SK-N-SH (cell line): ENCODE measurements around the gene ITGA2B. TPM values are rescaled to one million over a fixed set of nuclear protein-coding genes. Genes with fewer than 3 reads are reported as not detected.

Experiments
- CTCF ChIA-PET: fragments of 300-600, 350-600 bp; formaldehyde crosslinking; extraction: SDS; loops from one replicate; lab custom pipeline; 2021; lab: Yijun Ruan, JAX
- POLR2A ChIA-PET: fragments of 350-600 bp; sonication (Branson Sonifier 250); formaldehyde crosslinking; extraction: SDS; loops from one replicate; lab custom pipeline; 2020; ENCODE audit warnings: antibody characterized with exemption, inconsistent platforms; lab: Yijun Ruan, JAX
- DNase-seq: peaks from one replicate; pipeline ENCODE4 v3.0.0; 2012
- H2AFZ ChIP-seq: fragments of 200-600 bp; sonication (generic); 2 replicates; pipeline ENCODE4 v1.8.1; 2016; ENCODE audit warnings: antibody characterized with exemption, mild to moderate bottlenecking, low read depth
- H3F3A ChIP-seq: fragments of 200-600 bp; sonication (generic); replicated peaks from 2 replicates; pipeline ENCODE3; 2016; ENCODE audit warnings: antibody characterized with exemption, mild to moderate bottlenecking; ENCODE audit not compliant: insufficient read depth
- H3K27ac ChIP-seq, 2 experiments: fragments of 200-500 bp in 1 of 2; fragments of 200-600 bp in 1 of 2; sonication (Bioruptor generic) in 1 of 2; sonication (generic), shearing (Covaris generic) in 1 of 2; 2 replicates each; pipeline versions ENCODE4 v1.5.1 to v1.6.1; 2014 to 2016; ENCODE audit warnings: low read depth in 2 of 2, inconsistent platforms in 1 of 2, low read length in 1 of 2, mild to moderate bottlenecking in 1 of 2, mixed read lengths in 1 of 2
- H3K27me3 ChIP-seq: fragments of 200-600 bp; sonication (generic), shearing (Covaris generic); 2 replicates; pipeline ENCODE4 v1.6.1; 2016; ENCODE audit warnings: mixed run types; ENCODE audit not compliant: insufficient read depth
- H3K36me3 ChIP-seq, 2 experiments: fragments of 200-500 bp in 1 of 2; fragments of 200-600 bp in 1 of 2; sonication (Bioruptor generic) in 1 of 2; sonication (generic) in 1 of 2; replicated peaks in 1 of 2; 2 replicates each; pipeline versions ENCODE3 to v1.5.1; 2014 to 2016; ENCODE audit warnings: low read length in 1 of 2, mild to moderate bottlenecking in 1 of 2; ENCODE audit not compliant: insufficient read depth in 2 of 2, control insufficient read depth in 1 of 2
- H3K4me1 ChIP-seq, 2 experiments: fragments of 200-500 bp in 1 of 2; fragments of 200-600 bp in 1 of 2; sonication (Bioruptor generic) in 1 of 2; sonication (generic), shearing (Covaris generic) in 1 of 2; 2 replicates each; pipeline versions ENCODE4 v1.5.1 to v1.6.1; 2014 to 2016; ENCODE audit warnings: low read depth in 1 of 2, low read length in 1 of 2, mixed run types in 1 of 2; ENCODE audit not compliant: insufficient read depth in 2 of 2, control insufficient read depth in 1 of 2
- H3K4me2 ChIP-seq: fragments of 200-600 bp; sonication (generic), shearing (Covaris generic); 2 replicates; pipeline ENCODE4 v1.6.1; 2017; ENCODE audit warnings: mixed run types
- H3K4me3 ChIP-seq, 2 experiments: fragments of 200-500 bp in 1 of 2; fragments of 200-600 bp in 1 of 2; sonication (Bioruptor generic) in 1 of 2; sonication (generic), shearing (Covaris generic) in 1 of 2; 2 replicates each; pipeline versions ENCODE4 v1.5.1 to v1.8.1; 2014 to 2016; ENCODE audit warnings: low read depth in 2 of 2, inconsistent platforms in 1 of 2, low read length in 1 of 2, mild to moderate bottlenecking in 1 of 2, mixed read lengths in 1 of 2, moderate library complexity in 1 of 2
- H3K79me2 ChIP-seq: fragments of 200-600 bp; sonication (generic); 2 replicates; pipeline ENCODE4 v1.8.1; 2017; ENCODE audit warnings: mild to moderate bottlenecking; ENCODE audit not compliant: insufficient read depth
- H3K9ac ChIP-seq: fragments of 200-600 bp; sonication (generic); 2 replicates; pipeline ENCODE4 v1.6.1; 2017; ENCODE audit warnings: mixed run types
- H3K9me2 ChIP-seq: fragments of 200-600 bp; sonication (generic); 2 replicates; pipeline ENCODE4 v1.6.1; 2017; ENCODE audit warnings: mixed run types
- H3K9me3 ChIP-seq: fragments of 200-600 bp; sonication (generic); 2 replicates; pipeline ENCODE4 v1.6.1; 2017; ENCODE audit warnings: mixed run types, mild to moderate bottlenecking, moderate library complexity
- H4K20me1 ChIP-seq: fragments of 200-600 bp; sonication (generic); 2 replicates; pipeline ENCODE4 v1.6.1; 2017; ENCODE audit warnings: mild to moderate bottlenecking, mixed run types; ENCODE audit not compliant: insufficient read depth
- CHD2 ChIP-seq: fragments of 150-350 bp; IDR thresholded peaks from 2 replicates; pipeline ENCODE4 v1.6.1; 2018; ENCODE audit warnings: low read length; ENCODE audit not compliant: partially characterized antibody
- ELF1 ChIP-seq: IDR thresholded peaks from 2 replicates; pipeline ENCODE4 v1.4.0; 2012
- EP300 ChIP-seq, 2 experiments: IDR thresholded peaks; 2 replicates each; pipeline versions ENCODE4 v1.4.0 to v1.6.1; 2012; ENCODE audit warnings: borderline replicate concordance in 1 of 2, low read depth in 1 of 2, low read length in 1 of 2
- FOSL2 ChIP-seq: IDR thresholded peaks from 2 replicates; pipeline ENCODE4 v1.4.0; 2012; ENCODE audit warnings: low read depth, mild to moderate bottlenecking, moderate library complexity, borderline replicate concordance
- FOXJ3 ChIP-seq: sonication (generic); formaldehyde crosslinking; IDR thresholded peaks from 2 replicates; pipeline ENCODE4 v1.5.1; 2020; ENCODE audit warnings: mild to moderate bottlenecking, missing genetic modification reagents
- FOXM1 ChIP-seq: IDR thresholded peaks from 2 replicates; pipeline ENCODE4 v1.4.0; 2012; ENCODE audit warnings: low read depth, mild to moderate bottlenecking
- GABPA ChIP-seq: IDR thresholded peaks from 2 replicates; pipeline ENCODE4 v1.4.0; 2012; ENCODE audit warnings: low read depth, mild to moderate bottlenecking
- IRF3 ChIP-seq: fragments of 150-350 bp; IDR thresholded peaks from 2 replicates; pipeline ENCODE4 v1.6.1; 2016; ENCODE audit warnings: mild to moderate bottlenecking, low read depth, low read length
- MEF2A ChIP-seq: IDR thresholded peaks from 2 replicates; pipeline ENCODE4 v1.4.0; 2012; ENCODE audit warnings: low read depth, borderline replicate concordance
- NFIC ChIP-seq: IDR thresholded peaks from 2 replicates; pipeline ENCODE4 v1.4.0; 2012; ENCODE audit warnings: borderline replicate concordance
- NRF1 ChIP-seq: IDR thresholded peaks from 2 replicates; pipeline ENCODE4 v1.6.1; 2012; ENCODE audit warnings: low read depth, mild to moderate bottlenecking, low read length
- PBX3 ChIP-seq: IDR thresholded peaks from 2 replicates; pipeline ENCODE4; 2012
- POLR2AphosphoS5 ChIP-seq: IDR thresholded peaks from 2 replicates; pipeline ENCODE4 v1.6.1; 2012; ENCODE audit warnings: low read depth, low read length
- RAD21 ChIP-seq: IDR thresholded peaks from 2 replicates; pipeline ENCODE4 v1.6.1; 2012; ENCODE audit warnings: mild to moderate bottlenecking, low read length
- RCOR1 ChIP-seq: fragments of 150-350 bp; IDR thresholded peaks from 2 replicates; pipeline ENCODE4 v1.6.1; 2017; ENCODE audit warnings: antibody characterized with exemption, low read length
- REST ChIP-seq: IDR thresholded peaks from 2 replicates; pipeline ENCODE4 v1.6.1; 2012; ENCODE audit warnings: mild to moderate bottlenecking, low read depth, low read length, moderate library complexity
- TCF12 ChIP-seq: IDR thresholded peaks from 2 replicates; pipeline ENCODE4 v1.4.0; 2012
- USF2 ChIP-seq: fragments of 150-350 bp; IDR thresholded peaks from 2 replicates; pipeline ENCODE4 v1.6.1; 2017; ENCODE audit warnings: antibody characterized with exemption, low read length, low read depth, borderline replicate concordance
- YY1 ChIP-seq: IDR thresholded peaks from 2 replicates; pipeline ENCODE4 v1.4.0; 2012; ENCODE audit warnings: low read depth, mild to moderate bottlenecking
- ZBTB33 ChIP-seq: IDR thresholded peaks from 2 replicates; pipeline ENCODE4 v1.4.0; 2012; ENCODE audit warnings: low read depth, borderline replicate concordance
- WGBS: methylation state at CpG from one replicate; pipeline ENCODE4 v1.1.6; 2017; ENCODE audit warnings: low lambda C conversion rate; 5-methylcytosine and 5-hydroxymethylcytosine counted together
- polyA plus RNA-seq, 3 experiments: library from polyadenylated mRNA; depleted of rRNA; stranded (reverse); fragments of >200 nt; gene quantifications; 2 replicates each; pipeline ENCODE4 v1.2.3, GENCODE V29; 2012

ITGA2B gene
- polyA plus RNA-seq, 1 of the 3 experiments (the other 2 are of a cell fraction): 1.3 TPM

- H3F3A ChIP-seq: peaks cover 2% of the 10 kb centered on the region
- H3K36me3 ChIP-seq: no peaks in the 10 kb centered on the region
- WGBS: 38% methylated on average over 4 of the region's 5 CpGs
- no peaks in the 10 kb centered on the region for H3K79me2 ChIP-seq
- H3K27ac ChIP-seq: no peak overlapping the region
- H3K9me3 ChIP-seq: no peaks in the 10 kb centered on the region
- no peak for TF ChIP-seq PBX3
- TF ChIP-seq GABPA: no peak
- TF ChIP-seq ELF1: no peak
- TF ChIP-seq POLR2AphosphoS5: no peak
- TF ChIP-seq MEF2A: no peak
- TF ChIP-seq ZBTB33: no peak
- TF ChIP-seq YY1: no peak
- no peak for TF ChIP-seq USF2
- TF ChIP-seq FOXM1: no peak
- TF ChIP-seq REST: no peak
- no peak for TF ChIP-seq TCF12
- no peak for TF ChIP-seq FOXJ3 (CRISPR knock-in tag)
- no peak for TF ChIP-seq IRF3
- TF ChIP-seq NFIC: no peak
- no peak for TF ChIP-seq CHD2
- no peak for TF ChIP-seq FOSL2
- TF ChIP-seq RCOR1: no peak
- no peak for TF ChIP-seq NRF1
- TF ChIP-seq RAD21: no peak
- TF ChIP-seq EP300 (IDR thresholded peaks at IDR 0.05; ENCODE audit: borderline replicate concordance in 1 of 2, low read depth in 1 of 2, low read length in 1 of 2): no peak
- no peaks in the 10 kb centered on the region for H3K27me3 ChIP-seq
- peaks cover 0 to 3% of the 10 kb centered on the region in 2 experiments; a peak in 1 of 4 replicates for H3K4me1 ChIP-seq
- DNase-seq: no peak
- no peak overlapping the region for H2AFZ ChIP-seq
- ChIA-PET POLR2A (interaction anchor here (1.2 kb wide), 1 partner anchor 9 kb away, joined by 3 read pairs; no protein-coding TSS in a partner anchor), CTCF (interaction anchor here (0.6 to 1.0 kb wide), 4 partner anchors 10 to 27 kb away, joined by 3 to 5 read pairs (median 3); partner anchors contain the start of gene FAM171A2)
- H3K4me2 ChIP-seq: no peak overlapping the region
- no peak overlapping the region for H3K9ac ChIP-seq
- no peaks in the 10 kb centered on the region for H3K9me2 ChIP-seq
- H4K20me1 ChIP-seq: no peaks in the 10 kb centered on the region
- no peak overlapping the region for H3K4me3 ChIP-seq
These were observed 53.5 kb downstream of the ITGA2B start for GRCh38 chr17:44335968-44336367.
